Keratinocyte (primary cell): Measurements from ENCODE around the gene PRKN. TPM values are rescaled to one million over a fixed set of nuclear protein-coding genes. Genes with fewer than 3 reads are reported as not detected.

Experiments
- DNase-seq: peaks from one replicate; pipeline ENCODE4 v3.0.0-alpha.2; 2011; ENCODE audit warnings: low read depth, missing footprints, low spot score
- FAIRE-seq: peaks from 2 replicates; lab custom pipeline; 2011; peaks lifted over from hg19 to GRCh38; lab: Jason Lieb, UNC
- H2AFZ ChIP-seq: 2 replicates; pipeline ENCODE4 v1.6.0; 2012; ENCODE audit warnings: low read length, control low read depth, inconsistent platforms; ENCODE audit not compliant: control insufficient read depth
- H3K27ac ChIP-seq: 2 replicates; pipeline ENCODE4 v1.5.1; 2011; ENCODE audit warnings: low read length; ENCODE audit not compliant: control insufficient read depth, insufficient read depth
- H3K27me3 ChIP-seq: 3 replicates; pipeline ENCODE4 v1.6.0; 2011; ENCODE audit warnings: low read length; ENCODE audit not compliant: control insufficient read depth, insufficient read depth; ENCODE audit errors: extremely low read depth
- H3K36me3 ChIP-seq, 2 experiments: 2 replicates in 1 of 2; 3 replicates in 1 of 2; pipeline ENCODE4 v1.5.1; 2011; ENCODE audit warnings: low read length in 2 of 2, mild to moderate bottlenecking in 1 of 2; ENCODE audit not compliant: control insufficient read depth in 2 of 2, insufficient read depth in 2 of 2; ENCODE audit errors: extremely low read depth in 1 of 2
- H3K4me1 ChIP-seq: 3 replicates; pipeline ENCODE4 v1.5.1; 2011; ENCODE audit warnings: low read length; ENCODE audit not compliant: control insufficient read depth, insufficient read depth; ENCODE audit errors: extremely low read depth
- H3K4me2 ChIP-seq: 3 replicates; pipeline ENCODE4 v1.6.0; 2011; ENCODE audit warnings: low read depth, low read length; ENCODE audit not compliant: control insufficient read depth, insufficient read depth; ENCODE audit errors: extremely low read depth
- H3K4me3 ChIP-seq, 3 experiments: fragments of 200-600 bp in 1 of 3; sonication (generic) in 1 of 3; 2 replicates in 2 of 3; 3 replicates in 1 of 3; pipeline ENCODE4 v1.5.1; 2011 to 2016; ENCODE audit warnings: low read length in 3 of 3, mild to moderate bottlenecking in 3 of 3, control low read depth in 2 of 3, inconsistent platforms in 1 of 3, low read depth in 1 of 3, mixed read lengths in 1 of 3, mixed run types in 1 of 3, moderate library complexity in 1 of 3; ENCODE audit not compliant: control insufficient read depth in 2 of 3, insufficient read depth in 2 of 3; ENCODE audit errors: extremely low read depth in 1 of 3
- H3K79me2 ChIP-seq: 2 replicates; pipeline ENCODE4 v1.6.0; 2012; ENCODE audit warnings: low read length; ENCODE audit not compliant: control insufficient read depth, insufficient read depth
- H3K9ac ChIP-seq: 3 replicates; pipeline ENCODE4 v1.6.0; 2011; ENCODE audit warnings: low read length; ENCODE audit not compliant: control insufficient read depth, insufficient read depth; ENCODE audit errors: extremely low read depth
- H3K9me1 ChIP-seq: 3 replicates; pipeline ENCODE4 v1.6.0; 2011; ENCODE audit warnings: low read length; ENCODE audit not compliant: control insufficient read depth, insufficient read depth; ENCODE audit errors: extremely low read depth
- H3K9me3 ChIP-seq: 2 replicates; pipeline ENCODE4 v1.5.1; 2012; ENCODE audit warnings: low read depth, low read length; ENCODE audit not compliant: control insufficient read depth
- H4K20me1 ChIP-seq: 3 replicates; pipeline ENCODE4 v1.6.0; 2011; ENCODE audit warnings: low read length; ENCODE audit not compliant: control insufficient read depth, insufficient read depth; ENCODE audit errors: extremely low read depth
- CTCF ChIP-seq, 3 experiments: IDR thresholded peaks in 1 of 3; conservative IDR thresholded peaks in 1 of 3; optimal IDR thresholded peaks in 1 of 3; 2 replicates in 2 of 3; 3 replicates in 1 of 3; pipeline versions ENCODE3 to v1.5.1; 2011; ENCODE audit warnings: low read length in 3 of 3, mild to moderate bottlenecking in 3 of 3, moderate library complexity in 2 of 3, control low read depth in 1 of 3, inconsistent platforms in 1 of 3; ENCODE audit not compliant: insufficient read depth in 2 of 3; ENCODE audit errors: extremely low read depth in 1 of 3
- EZH2 ChIP-seq: IDR thresholded peaks from one replicate; pipeline ENCODE4 v1.6.1; 2012; ENCODE audit warnings: inconsistent platforms, mild to moderate bottlenecking, low read length, moderate library complexity
- dilution Hi-C: fragments of 300-500 bp; cut with MboI; formaldehyde crosslinking; loops from one replicate; pipeline ENCODE4 v1.7.0; 2020; ENCODE audit warnings: low sequenced_read_pairs; ENCODE audit not compliant: extremely low pct_ligation_motif_present
- polyA plus RNA-seq, 5 experiments: library from polyadenylated mRNA; depleted of rRNA in 3 of 5; stranded (reverse) in 3 of 5; stranded (forward) in 1 of 5; unstranded in 1 of 5; fragments of >200 nt; gene quantifications; 1 replicate in 1 of 5; 2 replicates in 3 of 5; 3 replicates in 1 of 5; pipeline versions ENCODE4 v1.2.1 to v1.2.3, GENCODE V29; 2011 to 2012; ENCODE audit warnings: missing spikeins in 2 of 5, low read depth in 1 of 5, low replicate concordance in 1 of 5

PRKN gene
- polyA plus RNA-seq, 1 donor (not counting 4 experiments of a cell fraction or from before 2014, with no cell fraction given): 0.67 TPM

GRCh38 chr6:161683400-161683799 is 1044.2 kb downstream of the PRKN start:
- Histone ChIP-seq H3K9me1 (no peaks in the 10 kb centered on the region), H3K79me2 (no peaks in the 10 kb centered on the region), H3K9ac (no peak overlapping the region), H3K9me3 (no peaks in the 10 kb centered on the region), H3K27me3 (no peaks in the 10 kb centered on the region), H3K27ac (no peak overlapping the region), H3K36me3 (no peaks in the 10 kb centered on the region), H2AFZ (no peak overlapping the region), H3K4me2 (no peak overlapping the region), H4K20me1 (no peaks in the 10 kb centered on the region), H3K4me3 (no peak overlapping the region), H3K4me1 (no peaks in the 10 kb centered on the region)
- FAIRE-seq: no peak
- TF ChIP-seq CTCF (optimal IDR thresholded peaks at IDR 0.05 in 1 of 3, IDR thresholded peaks at IDR 0.05 in 1 of 3, conservative IDR thresholded peaks at IDR 0.05 in 1 of 3; ENCODE audit: extremely low read depth in 1 of 3, insufficient read depth in 2 of 3, low read length in 3 of 3) (no peak), EZH2 (no peak)
- dilution Hi-C loops: no loop called here
- no peak for DNase-seq

GRCh38 chr6:161682982-161683381 is 1044.6 kb downstream of the PRKN start:
- H3K27ac ChIP-seq: no peak overlapping the region
- no peaks in the 10 kb centered on the region for H4K20me1 ChIP-seq
- no peak for FAIRE-seq
- no peaks in the 10 kb centered on the region for H3K79me2 ChIP-seq
- no peak overlapping the region for H3K4me2 ChIP-seq
- no peak overlapping the region for H3K4me3 ChIP-seq
- dilution Hi-C loops: no loop called here
- no peak overlapping the region for H2AFZ ChIP-seq
- no peaks in the 10 kb centered on the region for H3K9me3 ChIP-seq
- no peaks in the 10 kb centered on the region for H3K9me1 ChIP-seq
- H3K27me3 ChIP-seq: no peaks in the 10 kb centered on the region
- no peak overlapping the region for H3K9ac ChIP-seq
- no peaks in the 10 kb centered on the region for H3K4me1 ChIP-seq
- no peaks in the 10 kb centered on the region for H3K36me3 ChIP-seq
- TF ChIP-seq EZH2 (no peak), CTCF (optimal IDR thresholded peaks at IDR 0.05 in 1 of 3, IDR thresholded peaks at IDR 0.05 in 1 of 3, conservative IDR thresholded peaks at IDR 0.05 in 1 of 3; ENCODE audit: extremely low read depth in 1 of 3, insufficient read depth in 2 of 3, low read length in 3 of 3) (no peak)
- DNase-seq: no peak
